ENCODE data around the gene ZNF415.

Gene ZNF415

DNA sequence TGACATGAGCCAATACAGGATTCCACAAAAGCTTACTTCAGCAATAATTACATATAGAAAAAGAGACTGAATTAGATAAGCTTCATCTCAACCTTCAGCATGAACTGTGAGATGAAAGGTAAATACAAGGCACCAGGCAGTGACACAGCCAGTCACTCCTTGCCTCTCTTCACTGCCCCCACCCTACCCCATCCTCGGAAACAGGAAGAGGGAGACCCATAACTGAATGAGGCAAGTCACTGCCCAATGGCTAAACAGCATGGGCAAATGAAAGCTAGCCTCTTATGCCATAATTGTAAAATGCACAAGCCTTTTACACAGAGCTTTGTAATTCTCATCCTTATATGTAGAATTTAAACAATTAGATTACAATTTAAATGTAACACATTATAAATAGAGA, 31.2 kb downstream of the ZNF415 start:
- TF ChIP-seq, protein P1, sequence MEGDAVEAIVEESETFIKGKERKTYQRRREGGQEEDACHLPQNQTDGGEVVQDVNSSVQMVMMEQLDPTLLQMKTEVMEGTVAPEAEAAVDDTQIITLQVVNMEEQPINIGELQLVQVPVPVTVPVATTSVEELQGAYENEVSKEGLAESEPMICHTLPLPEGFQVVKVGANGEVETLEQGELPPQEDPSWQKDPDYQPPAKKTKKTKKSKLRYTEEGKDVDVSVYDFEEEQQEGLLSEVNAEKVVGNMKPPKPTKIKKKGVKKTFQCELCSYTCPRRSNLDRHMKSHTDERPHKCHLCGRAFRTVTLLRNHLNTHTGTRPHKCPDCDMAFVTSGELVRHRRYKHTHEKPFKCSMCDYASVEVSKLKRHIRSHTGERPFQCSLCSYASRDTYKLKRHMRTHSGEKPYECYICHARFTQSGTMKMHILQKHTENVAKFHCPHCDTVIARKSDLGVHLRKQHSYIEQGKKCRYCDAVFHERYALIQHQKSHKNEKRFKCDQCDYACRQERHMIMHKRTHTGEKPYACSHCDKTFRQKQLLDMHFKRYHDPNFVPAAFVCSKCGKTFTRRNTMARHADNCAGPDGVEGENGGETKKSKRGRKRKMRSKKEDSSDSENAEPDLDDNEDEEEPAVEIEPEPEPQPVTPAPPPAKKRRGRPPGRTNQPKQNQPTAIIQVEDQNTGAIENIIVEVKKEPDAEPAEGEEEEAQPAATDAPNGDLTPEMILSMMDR (IDR thresholded peaks at IDR 0.05) = no peak

DNA sequence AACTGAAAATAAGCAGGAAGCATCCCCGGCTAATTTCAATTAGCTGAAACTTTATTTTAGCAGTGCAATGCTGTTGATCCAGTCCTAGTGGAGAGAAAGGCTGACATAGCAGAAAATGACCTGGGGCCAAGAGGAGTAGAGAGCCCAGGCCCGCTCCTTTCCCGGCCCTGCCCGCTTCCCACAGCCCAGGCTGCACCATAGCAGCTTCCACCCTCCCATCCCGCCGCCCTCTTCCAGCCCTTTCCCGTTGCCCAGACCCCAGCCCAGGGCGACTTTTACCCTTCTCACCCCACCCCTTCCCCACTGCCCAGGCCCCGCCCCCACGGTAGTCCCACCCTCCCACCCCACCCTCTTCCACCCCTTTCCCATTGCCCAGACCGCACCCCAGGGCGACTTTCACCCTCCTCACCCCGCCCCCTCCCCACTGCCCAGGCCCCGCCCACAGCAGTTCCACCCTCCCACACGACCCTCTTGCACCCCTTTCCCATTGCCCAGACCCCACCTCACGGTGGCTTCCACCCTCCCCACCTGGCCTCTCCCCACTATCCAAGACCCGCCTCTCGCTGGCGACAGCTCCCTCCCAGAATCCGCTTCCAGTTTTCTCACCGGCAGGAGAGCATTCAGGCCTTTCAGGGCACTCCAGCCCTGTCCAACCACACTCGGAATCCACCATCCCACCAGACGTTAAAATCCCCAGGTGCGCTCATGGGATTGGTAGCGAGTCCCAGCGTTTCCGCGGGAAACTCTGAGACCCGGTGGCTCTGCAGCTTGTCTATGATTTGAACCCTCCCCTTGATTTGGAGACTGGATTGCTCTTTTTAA, 37.7 kb downstream of the ZNF415 start:
- TF ChIP-seq, protein P1 (IDR thresholded peaks at IDR 0.05) = no peak

DNA sequence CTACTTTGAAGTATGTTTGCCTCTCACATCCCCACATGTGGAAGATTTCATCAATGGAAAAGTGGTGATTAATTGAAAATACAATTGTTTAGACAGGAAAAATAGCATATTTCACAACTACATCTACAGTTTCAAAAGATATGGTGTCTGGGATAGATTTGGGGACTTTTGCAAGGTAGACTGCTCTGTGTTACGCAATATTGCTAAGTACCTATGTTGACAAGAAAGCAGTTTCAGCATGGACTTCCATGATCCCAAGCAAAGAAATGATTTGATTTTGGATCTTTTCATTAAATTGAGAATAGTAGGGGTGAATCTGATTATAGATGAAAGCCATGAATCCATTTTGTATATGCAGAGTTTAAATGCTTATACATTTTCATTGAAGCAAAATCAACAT, 40.0 kb downstream of the ZNF415 start:
- TF ChIP-seq, protein P1 (IDR thresholded peaks at IDR 0.05) = no peak

DNA sequence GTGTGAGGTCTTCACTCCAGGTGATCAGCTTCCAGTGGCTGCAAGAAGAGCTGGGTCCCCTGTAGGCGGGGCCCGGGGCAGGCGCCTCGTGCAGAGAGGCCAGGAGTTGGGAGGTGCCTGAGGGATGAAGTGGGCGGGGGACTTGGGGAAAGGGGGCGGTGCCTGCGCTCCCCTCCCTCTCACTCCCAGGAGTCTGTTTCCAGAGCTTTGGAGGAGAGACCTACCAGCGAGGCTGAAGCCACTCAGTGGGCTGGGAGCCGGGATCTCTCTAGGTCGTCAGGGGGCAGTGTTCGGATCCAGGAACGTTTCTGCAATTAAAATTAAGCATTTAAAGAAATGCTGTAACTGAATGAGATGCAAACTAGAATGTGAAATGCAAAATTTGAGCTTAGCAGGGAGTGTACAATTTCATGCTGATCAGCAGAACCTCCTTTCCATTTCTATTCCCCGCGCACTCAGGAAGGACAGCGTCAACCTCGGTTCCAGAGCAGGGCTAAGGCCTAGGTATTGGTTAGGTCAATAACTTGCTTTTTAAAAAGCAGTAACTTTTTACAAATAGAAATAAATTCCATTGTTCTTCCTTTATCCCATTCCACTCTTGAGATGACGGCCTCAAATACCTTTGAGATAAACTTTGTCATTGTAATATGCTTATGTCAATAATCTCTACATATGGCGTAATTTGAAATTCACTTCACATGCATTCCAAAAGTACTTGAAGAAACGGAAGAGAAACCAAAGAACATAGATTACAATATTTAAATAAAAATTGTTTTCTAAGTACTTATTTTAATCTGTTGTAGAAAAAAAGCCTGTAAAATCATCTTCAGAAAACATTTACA, 41.1 kb downstream of the ZNF415 start:
- TF ChIP-seq, protein P1 (IDR thresholded peaks at IDR 0.05) = no peak

DNA sequence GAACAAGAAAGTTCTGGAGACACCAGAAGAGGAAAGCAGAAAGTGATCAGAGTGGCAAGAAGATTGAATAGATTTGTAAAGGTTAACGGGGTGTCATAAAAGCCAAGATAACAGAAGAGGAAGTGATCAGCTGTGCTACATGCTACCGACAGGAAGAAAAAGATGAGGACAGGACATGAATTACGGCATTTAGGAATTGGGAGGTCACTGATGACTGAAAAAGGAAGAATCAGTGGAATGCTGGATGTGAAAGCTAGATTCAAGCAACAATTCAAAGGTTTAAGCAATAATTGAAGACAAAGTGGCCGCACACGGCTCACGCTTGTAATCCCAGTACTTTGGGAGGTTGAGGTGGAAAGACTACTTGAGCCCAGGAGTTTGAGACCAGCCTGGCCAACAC, 44.6 kb downstream of the ZNF415 start:
- TF ChIP-seq, protein P1 (IDR thresholded peaks at IDR 0.05) = no peak

DNA sequence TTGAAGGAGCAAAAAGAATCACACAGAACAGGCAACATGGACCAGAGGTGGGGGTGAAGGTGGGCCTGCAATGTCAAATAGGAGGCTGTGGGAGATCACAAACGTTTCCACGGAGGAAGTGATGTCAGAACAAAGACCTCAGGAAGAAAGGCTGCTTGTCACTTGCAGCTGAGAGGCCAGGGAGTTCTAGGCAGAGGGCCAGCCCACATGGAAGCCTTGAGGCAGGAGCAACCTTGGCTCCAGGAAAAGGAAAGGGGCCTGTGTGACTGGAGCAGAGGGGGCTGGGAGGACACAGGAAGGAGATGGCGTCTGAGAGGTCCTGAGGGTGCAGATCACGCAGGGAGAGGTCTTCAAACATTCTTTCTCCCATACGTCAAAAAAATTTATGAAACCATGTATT, 45.8 kb downstream of the ZNF415 start:
- TF ChIP-seq, protein P1 (IDR thresholded peaks at IDR 0.05) = no peak

DNA sequence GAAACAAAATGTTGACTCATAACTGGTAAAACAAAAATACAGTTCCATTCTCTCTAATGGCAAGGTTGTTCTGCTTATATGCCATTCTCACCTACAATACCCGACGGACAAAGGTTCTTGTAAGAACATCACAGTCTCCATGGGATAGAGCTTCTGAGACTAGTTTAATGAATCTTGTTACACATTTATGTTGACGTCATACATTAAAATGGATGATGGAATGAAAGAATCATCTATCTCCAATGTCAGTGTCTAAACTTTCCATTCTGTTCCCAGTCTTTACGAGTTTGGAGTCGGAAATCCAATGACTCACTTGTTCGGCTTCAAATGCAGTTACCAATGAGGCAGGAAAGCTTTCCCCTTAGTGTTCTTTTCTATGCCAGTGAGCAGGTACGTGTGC, 47.2 kb downstream of the ZNF415 start:
- TF ChIP-seq, protein P1 (IDR thresholded peaks at IDR 0.05) = no peak

Data from LNCAP (cell line).